Testis (tissue), 2 donors: ENCODE results near the gene PIK3CD.

Experiments
- CTCF ChIP-seq, 3 experiments: fragments of 450-650 bp in 2 of 3; fragments of 200-600 bp in 1 of 3; sonication (generic) in 1 of 3; IDR thresholded peaks; one replicate each; pipeline ENCODE4 v1.5.1; 2016 to 2019; ENCODE audit warnings: antibody characterized with exemption in 3 of 3, mild to moderate bottlenecking in 2 of 3, moderate library complexity in 1 of 3
- POLR2A ChIP-seq: fragments of 450-650 bp; IDR thresholded peaks from one replicate; pipeline ENCODE4 v1.6.1; 2017; ENCODE audit warnings: antibody characterized with exemption, mild to moderate bottlenecking, moderate library complexity

- no peak for TF ChIP-seq POLR2A
- TF ChIP-seq CTCF (IDR thresholded peaks at IDR 0.05) = no peak
Measured at GRCh38 chr1:9755441-9755995, 104.0 kb downstream of the PIK3CD start.
